K562 (cell line): Measurements from ENCODE around the gene FIS1. TPM values are rescaled to one million over a fixed set of nuclear protein-coding genes. Genes with fewer than 3 reads are reported as not detected.

Source experiments
- FOXM1 ChIP-seq, 2 experiments: fragments of 450-650 bp in 1 of 2; sonication (generic) in 1 of 2; formaldehyde crosslinking in 1 of 2; IDR thresholded peaks; 2 replicates each; pipeline versions ENCODE4 v1.6.1 to v1.9.0; 2017 to 2022; ENCODE audit warnings: low read depth in 2 of 2, mild to moderate bottlenecking in 2 of 2, missing genetic modification reagents in 1 of 2, moderate library complexity in 1 of 2
- GABPB1 ChIP-seq: sonication (generic); formaldehyde crosslinking; IDR thresholded peaks from 2 replicates; pipeline ENCODE4 v1.8.0; 2022; ENCODE audit warnings: mild to moderate bottlenecking, missing genetic modification reagents
- GTF2F1 ChIP-seq: IDR thresholded peaks from 2 replicates; pipeline ENCODE4 v1.6.1; 2011; ENCODE audit warnings: low read depth, low read length, improper control_type of control experiment
- HCFC1 ChIP-seq: IDR thresholded peaks from 2 replicates; pipeline ENCODE4 v1.6.1; 2012; ENCODE audit warnings: low read depth, low read length, improper control_type of control experiment
- RBM14 ChIP-seq: fragments of 200-400 bp; formaldehyde crosslinking; IDR thresholded peaks from 2 replicates; pipeline ENCODE4 v1.6.1; 2018; ENCODE audit warnings: low read depth, mild to moderate bottlenecking, low read length, moderate library complexity, borderline replicate concordance; ENCODE audit not compliant: insufficient read depth
- RFX5 ChIP-seq: IDR thresholded peaks from 2 replicates; pipeline ENCODE4 v1.6.1; 2011; ENCODE audit warnings: low read depth, mild to moderate bottlenecking, improper control_type of control experiment, low read length
- TARDBP ChIP-seq: fragments of 450-650 bp; IDR thresholded peaks from 2 replicates; pipeline ENCODE4 v1.6.1; 2016
- ZNF146 ChIP-seq: IDR thresholded peaks from one replicate; pipeline ENCODE4 v1.6.1; 2018; ENCODE audit warnings: missing compliant biosample characterization; ENCODE audit not compliant: unreplicated experiment
- ZNF174 ChIP-seq: fragments of 250-450 bp; sonication (Bioruptor Pico); IDR thresholded peaks from 2 replicates; pipeline ENCODE4 v1.4.0; 2020; ENCODE audit warnings: mild to moderate bottlenecking
- ZNF175 ChIP-seq: fragments of 200-800 bp; sonication (Bioruptor generic); IDR thresholded peaks from 2 replicates; pipeline ENCODE4 v1.6.1; 2016; ENCODE audit warnings: low read depth, mild to moderate bottlenecking, missing genetic modification characterization, missing compliant biosample characterization
- ZNF324 ChIP-seq: fragments of 250-450 bp; sonication (Bioruptor Pico); IDR thresholded peaks from 2 replicates; pipeline ENCODE4 v1.4.0; 2020; ENCODE audit warnings: mild to moderate bottlenecking
- ZNF347 ChIP-seq: fragments of 450-650 bp; formaldehyde crosslinking; IDR thresholded peaks from 2 replicates; pipeline ENCODE4 v1.4.0; 2020; ENCODE audit warnings: low read depth, mild to moderate bottlenecking, moderate library complexity
- ZNF583 ChIP-seq: fragments of 250-450 bp; sonication (Bioruptor Pico); IDR thresholded peaks from 2 replicates; pipeline ENCODE4 v1.4.0; 2020
- ZNF695 ChIP-seq: fragments of 450-650 bp; formaldehyde crosslinking; IDR thresholded peaks from 2 replicates; pipeline ENCODE4 v1.4.0; 2020; ENCODE audit warnings: mild to moderate bottlenecking, moderate library complexity
- polyA plus RNA-seq, 8 experiments: library from polyadenylated mRNA; depleted of rRNA in 4 of 8; stranded (reverse) in 5 of 8; unstranded in 3 of 8; fragments of >200 nt; fragmentation: Nextera tagmentation in 2 of 8; fragmentation: Illumina TruSeq in 1 of 8; extraction: Ambion mirVana in 2 of 8; extraction: Trizol in 1 of 8; gene quantifications; 2 replicates each; pipeline versions ENCODE4 v1.2.1 to v1.2.3, GENCODE V29; 2011 to 2014; ENCODE audit warnings: inconsistent platforms in 1 of 8, missing spikeins in 1 of 8
- total RNA-seq, 7 experiments: library from RNA; depleted of rRNA in 6 of 7; stranded (reverse); fragments of >200 nt in 6 of 7; fragmentation: Illumina TruSeq in 2 of 7; extraction: Trizol in 2 of 7; gene quantifications; 2 replicates each; pipeline versions ENCODE4 v1.2.1 to v1.2.3, GENCODE V29; 2011 to 2021; ENCODE audit warnings: low replicate concordance in 1 of 7
- TF ChIP-seq, protein P1 (sequence below): sonication (generic); formaldehyde crosslinking; IDR thresholded peaks from 2 replicates; pipeline ENCODE4 v1.9.0; 2022; ENCODE audit warnings: mild to moderate bottlenecking, missing genetic modification reagents
- TF ChIP-seq, protein P2 (sequence below): fragments of 450-650 bp; formaldehyde crosslinking; IDR thresholded peaks from 2 replicates; pipeline ENCODE4 v1.4.0; 2022; ENCODE audit warnings: missing genetic modification characterization
- TF ChIP-seq, protein P3 (sequence below): fragments of 250-450 bp; sonication (Bioruptor Pico); IDR thresholded peaks from 2 replicates; pipeline ENCODE4 v1.5.0; 2021; ENCODE audit warnings: mild to moderate bottlenecking, moderate library complexity
- TF ChIP-seq, protein P4 (sequence below): fragments of 250-450 bp; sonication (Bioruptor Pico); IDR thresholded peaks from 2 replicates; pipeline ENCODE4 v1.8.0; 2022; ENCODE audit warnings: moderate library complexity, mild to moderate bottlenecking, inconsistent platforms
- TF ChIP-seq, protein P5 (sequence below): fragments of 450-650 bp; formaldehyde crosslinking; IDR thresholded peaks from 2 replicates; pipeline ENCODE4 v1.4.0; 2020; ENCODE audit warnings: mild to moderate bottlenecking
- TF ChIP-seq, protein P6 (sequence below): fragments of 250-450 bp; sonication (Bioruptor Pico); IDR thresholded peaks from 2 replicates; pipeline ENCODE4 v1.6.1; 2021; ENCODE audit warnings: mild to moderate bottlenecking

The FIS1 gene
- total and polyA plus RNA-seq, 9 of the 15 experiments (the other 6 are each of a cell fraction or from before 2014, with no cell fraction given), result 86.0 to 257 (median 144) TPM

DNA sequence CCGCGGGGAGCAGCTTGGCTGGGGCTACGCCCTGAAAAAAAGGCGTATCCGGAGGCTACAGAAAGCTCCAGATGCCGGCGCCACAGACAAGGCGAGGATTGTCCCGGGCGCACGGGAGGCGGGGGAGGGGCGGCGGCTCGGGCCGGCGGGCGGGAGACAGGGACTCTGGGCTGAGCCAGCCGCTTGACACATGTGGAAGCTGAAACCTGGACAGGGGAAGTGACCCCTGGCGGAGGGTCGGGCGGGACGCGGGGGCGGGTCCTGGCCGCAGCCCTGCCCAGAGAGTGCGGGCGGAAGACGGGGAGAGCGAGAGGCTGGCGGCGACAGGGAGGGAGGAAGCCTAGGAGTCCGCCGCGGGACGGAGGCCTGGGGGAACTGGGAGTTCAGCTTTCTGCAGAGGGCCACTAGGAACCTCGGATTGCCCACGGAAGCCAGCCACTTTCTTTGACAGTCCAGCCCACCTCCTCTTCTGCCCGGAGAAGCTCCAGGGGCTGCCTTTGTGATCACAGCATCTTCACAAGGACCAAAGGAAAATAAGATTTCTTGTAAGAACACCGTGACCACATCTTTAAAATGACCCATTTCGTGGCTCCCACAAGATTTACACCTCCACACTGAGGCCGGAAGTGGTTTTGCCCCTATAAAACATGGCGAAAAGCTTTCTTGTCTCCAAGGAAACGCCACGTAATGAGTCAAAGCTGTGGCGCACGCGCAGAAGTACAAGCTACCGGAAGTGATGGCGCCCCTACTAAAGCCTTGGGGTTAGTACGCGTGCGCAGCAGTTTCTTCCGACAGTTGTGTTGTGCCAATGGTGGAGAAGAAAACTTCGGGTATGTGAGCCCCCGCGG lies 27.3 kb downstream of the FIS1 start, which contains the start of the genes PLOD3 and ZNHIT1 (continued):
- TF ChIP-seq GABPB1 (CRISPR knock-in tag) (peak; percentile 98), TARDBP (no peak), ZNF695 (CRISPR knock-in tag) (no peak), ZNF324 (no peak), ZNF175 (CRISPR knock-in tag) (no peak), ZNF583 (CRISPR knock-in tag) (no peak), GTF2F1 (no peak), FOXM1 (IDR thresholded peaks at IDR 0.05; ENCODE audit: low read depth) (no peak), FOXM1 (CRISPR knock-in tag; IDR thresholded peaks at IDR 0.05; ENCODE audit: low read depth) (peak; percentile 60), RBM14 (no peak), RFX5 (no peak), ZNF347 (CRISPR knock-in tag) (no peak), HCFC1 (peak; percentile 91), ZNF174 (CRISPR knock-in tag) (no peak), ZNF146 (CRISPR knock-in tag) (no peak)
- TF ChIP-seq, protein P1, sequence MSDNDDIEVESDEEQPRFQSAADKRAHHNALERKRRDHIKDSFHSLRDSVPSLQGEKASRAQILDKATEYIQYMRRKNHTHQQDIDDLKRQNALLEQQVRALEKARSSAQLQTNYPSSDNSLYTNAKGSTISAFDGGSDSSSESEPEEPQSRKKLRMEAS, result peak; percentile 68
- TF ChIP-seq, protein P2, sequence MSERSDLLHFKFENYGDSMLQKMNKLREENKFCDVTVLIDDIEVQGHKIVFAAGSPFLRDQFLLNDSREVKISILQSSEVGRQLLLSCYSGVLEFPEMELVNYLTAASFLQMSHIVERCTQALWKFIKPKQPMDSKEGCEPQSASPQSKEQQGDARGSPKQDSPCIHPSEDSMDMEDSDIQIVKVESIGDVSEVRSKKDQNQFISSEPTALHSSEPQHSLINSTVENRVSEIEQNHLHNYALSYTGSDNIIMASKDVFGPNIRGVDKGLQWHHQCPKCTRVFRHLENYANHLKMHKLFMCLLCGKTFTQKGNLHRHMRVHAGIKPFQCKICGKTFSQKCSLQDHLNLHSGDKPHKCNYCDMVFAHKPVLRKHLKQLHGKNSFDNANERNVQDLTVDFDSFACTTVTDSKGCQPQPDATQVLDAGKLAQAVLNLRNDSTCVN (CRISPR knock-in tag), result no peak
- TF ChIP-seq, protein P3, sequence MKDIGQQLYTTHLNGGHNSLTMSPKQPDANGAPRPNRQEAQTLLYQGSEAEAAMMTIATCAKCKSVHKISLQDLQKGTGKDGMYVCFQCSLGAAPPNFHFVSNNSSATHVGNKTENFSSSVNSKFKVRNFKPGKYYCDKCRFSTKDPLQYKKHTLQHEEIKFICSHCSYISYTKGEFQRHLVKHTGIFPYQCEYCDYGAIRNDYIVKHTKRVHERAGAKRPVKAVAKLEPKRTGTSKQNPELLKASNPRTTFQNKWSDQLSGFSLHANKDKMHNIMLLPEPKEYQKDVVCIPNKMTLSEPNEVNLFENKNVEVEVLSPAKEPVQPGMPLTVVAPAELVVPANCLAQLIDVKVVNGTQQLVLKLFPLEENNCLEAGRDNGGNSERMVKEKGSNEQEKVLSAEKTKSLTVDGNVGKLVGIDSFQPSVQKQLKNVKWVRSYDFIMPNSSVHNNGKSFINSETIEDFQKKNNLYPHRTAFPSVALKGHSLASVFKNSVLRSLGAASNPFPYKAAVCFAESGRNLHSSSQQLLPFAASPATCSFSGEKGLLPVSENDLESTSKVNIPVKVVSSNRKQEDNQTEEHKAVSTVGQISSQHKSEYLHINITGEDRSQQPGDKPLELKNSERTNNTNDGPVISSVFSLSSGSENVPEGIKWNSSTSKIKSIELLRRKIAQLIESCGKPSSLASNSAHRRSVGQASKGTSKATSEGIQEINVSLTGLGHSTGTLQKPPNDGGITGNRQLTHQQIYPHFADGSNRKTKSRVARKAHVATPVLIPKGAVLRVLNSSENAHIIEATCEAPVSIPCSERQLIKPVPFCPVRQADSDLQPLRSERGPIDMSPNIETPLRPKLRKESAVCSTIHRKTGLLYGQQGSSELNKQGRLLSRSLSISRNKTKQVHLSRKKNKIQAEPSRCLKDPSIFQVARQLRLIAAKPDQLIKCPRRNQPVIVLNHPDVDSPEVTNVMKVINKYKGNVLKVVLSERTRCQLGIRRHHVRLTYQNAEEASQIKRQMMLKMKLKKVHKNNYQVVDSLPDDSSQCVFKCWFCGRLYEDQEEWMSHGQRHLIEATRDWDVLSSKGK (CRISPR knock-in tag), result no peak
- TF ChIP-seq, protein P4, sequence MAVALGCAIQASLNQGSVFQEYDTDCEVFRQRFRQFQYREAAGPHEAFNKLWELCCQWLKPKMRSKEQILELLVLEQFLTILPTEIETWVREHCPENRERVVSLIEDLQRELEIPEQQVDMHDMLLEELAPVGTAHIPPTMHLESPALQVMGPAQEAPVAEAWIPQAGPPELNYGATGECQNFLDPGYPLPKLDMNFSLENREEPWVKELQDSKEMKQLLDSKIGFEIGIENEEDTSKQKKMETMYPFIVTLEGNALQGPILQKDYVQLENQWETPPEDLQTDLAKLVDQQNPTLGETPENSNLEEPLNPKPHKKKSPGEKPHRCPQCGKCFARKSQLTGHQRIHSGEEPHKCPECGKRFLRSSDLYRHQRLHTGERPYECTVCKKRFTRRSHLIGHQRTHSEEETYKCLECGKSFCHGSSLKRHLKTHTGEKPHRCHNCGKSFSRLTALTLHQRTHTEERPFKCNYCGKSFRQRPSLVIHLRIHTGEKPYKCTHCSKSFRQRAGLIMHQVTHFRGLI (CRISPR knock-in tag), result no peak
- TF ChIP-seq, protein P5, sequence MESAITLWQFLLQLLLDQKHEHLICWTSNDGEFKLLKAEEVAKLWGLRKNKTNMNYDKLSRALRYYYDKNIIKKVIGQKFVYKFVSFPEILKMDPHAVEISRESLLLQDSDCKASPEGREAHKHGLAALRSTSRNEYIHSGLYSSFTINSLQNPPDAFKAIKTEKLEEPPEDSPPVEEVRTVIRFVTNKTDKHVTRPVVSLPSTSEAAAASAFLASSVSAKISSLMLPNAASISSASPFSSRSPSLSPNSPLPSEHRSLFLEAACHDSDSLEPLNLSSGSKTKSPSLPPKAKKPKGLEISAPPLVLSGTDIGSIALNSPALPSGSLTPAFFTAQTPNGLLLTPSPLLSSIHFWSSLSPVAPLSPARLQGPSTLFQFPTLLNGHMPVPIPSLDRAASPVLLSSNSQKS (CRISPR knock-in tag), result no peak
- TF ChIP-seq, protein P6, sequence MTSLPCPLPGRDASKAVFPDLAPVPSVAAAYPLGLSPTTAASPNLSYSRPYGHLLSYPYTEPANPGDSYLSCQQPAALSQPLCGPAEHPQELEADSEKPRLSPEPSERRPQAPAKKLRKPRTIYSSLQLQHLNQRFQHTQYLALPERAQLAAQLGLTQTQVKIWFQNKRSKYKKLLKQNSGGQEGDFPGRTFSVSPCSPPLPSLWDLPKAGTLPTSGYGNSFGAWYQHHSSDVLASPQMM (CRISPR knock-in tag), result no peak
